SK-N-SH treated with all-trans-retinoic acid at 6 μM for 48 hours (cell line): ENCODE data around the gene LRBA.

Source experiments
- ATAC-seq: fragments of 200-7000 bp; cut with Tn5 transposase; 3 replicates; pipeline ENCODE4 v1.9.1; 2020; ENCODE audit warnings: mild to moderate bottlenecking, moderate library complexity
- ARNTL ChIP-seq: fragments of 450-650 bp; formaldehyde crosslinking; IDR thresholded peaks from 2 replicates; pipeline ENCODE4 v1.5.0; 2020; ENCODE audit warnings: low read depth, mild to moderate bottlenecking, moderate library complexity, borderline replicate concordance
- BACH2 ChIP-seq: fragments of 250-450 bp; sonication (Bioruptor Pico); IDR thresholded peaks from 2 replicates; pipeline ENCODE4 v1.9.0; 2021; ENCODE audit warnings: mild to moderate bottlenecking, borderline replicate concordance
- CSDC2 ChIP-seq: fragments of 250-450 bp; sonication (Bioruptor Pico); IDR thresholded peaks from 2 replicates; pipeline ENCODE4 v1.5.0; 2020; ENCODE audit warnings: mild to moderate bottlenecking, moderate library complexity
- ESRRG ChIP-seq: fragments of 250-450 bp; sonication (Bioruptor Pico); IDR thresholded peaks from 2 replicates; pipeline ENCODE4 v1.6.1; 2021; ENCODE audit warnings: mild to moderate bottlenecking
- GLIS3 ChIP-seq: fragments of 250-450 bp; sonication (Bioruptor Pico); IDR thresholded peaks from 2 replicates; pipeline ENCODE4 v1.5.0; 2020; ENCODE audit warnings: mild to moderate bottlenecking, moderate library complexity
- ISL1 ChIP-seq: fragments of 250-450 bp; sonication (Bioruptor Pico); IDR thresholded peaks from 2 replicates; pipeline ENCODE4 v2.1.2; 2022; ENCODE audit warnings: mild to moderate bottlenecking, moderate library complexity
- OSR1 ChIP-seq: fragments of 250-450 bp; sonication (Bioruptor Pico); IDR thresholded peaks from 2 replicates; pipeline ENCODE4 v1.8.0; 2022; ENCODE audit warnings: moderate library complexity, mild to moderate bottlenecking, inconsistent platforms
- PPARA ChIP-seq: fragments of 250-450 bp; sonication (Bioruptor Pico); IDR thresholded peaks from 2 replicates; pipeline ENCODE4 v1.5.0; 2020; ENCODE audit warnings: mild to moderate bottlenecking, borderline replicate concordance
- RARB ChIP-seq: fragments of 250-450 bp; sonication (Bioruptor Pico); IDR thresholded peaks from 2 replicates; pipeline ENCODE4 v1.8.0; 2021; ENCODE audit warnings: mild to moderate bottlenecking, moderate library complexity
- SNAI2 ChIP-seq: fragments of 250-450 bp; sonication (Bioruptor Pico); IDR thresholded peaks from 2 replicates; pipeline ENCODE4 v1.5.0; 2020; ENCODE audit warnings: mild to moderate bottlenecking, moderate library complexity
- TCF4 ChIP-seq: fragments of 250-450 bp; sonication (Bioruptor Pico); IDR thresholded peaks from 2 replicates; pipeline ENCODE4 v1.8.0; 2021; ENCODE audit warnings: mild to moderate bottlenecking, moderate library complexity, borderline replicate concordance
- TOX ChIP-seq: fragments of 250-450 bp; sonication (Bioruptor Pico); IDR thresholded peaks from 2 replicates; pipeline ENCODE4 v1.8.0; 2021; ENCODE audit warnings: mild to moderate bottlenecking, moderate library complexity, borderline replicate concordance
- ZC3H10 ChIP-seq: fragments of 250-450 bp; sonication (Bioruptor Pico); IDR thresholded peaks from 2 replicates; pipeline ENCODE4 v1.5.1; 2021; ENCODE audit warnings: mild to moderate bottlenecking, moderate library complexity
- ZFP3 ChIP-seq: fragments of 250-450 bp; sonication (Bioruptor Pico); IDR thresholded peaks from 2 replicates; pipeline ENCODE4 v1.5.0; 2020; ENCODE audit warnings: mild to moderate bottlenecking, moderate library complexity
- ZFP30 ChIP-seq: fragments of 450-650 bp; formaldehyde crosslinking; IDR thresholded peaks from 2 replicates; pipeline ENCODE4 v1.5.0; 2022; ENCODE audit warnings: mild to moderate bottlenecking, moderate library complexity
- ZNF565 ChIP-seq: fragments of 450-650 bp; formaldehyde crosslinking; conservative IDR thresholded peaks from 2 replicates; pipeline ENCODE4 v1.5.0; 2020; ENCODE audit warnings: low read depth, mild to moderate bottlenecking, moderate library complexity
- ZNF70 ChIP-seq: fragments of 450-650 bp; formaldehyde crosslinking; IDR thresholded peaks from 2 replicates; pipeline ENCODE4 v1.5.0; 2020; ENCODE audit warnings: mild to moderate bottlenecking, moderate library complexity
- ZNF8 ChIP-seq: fragments of 450-650 bp; formaldehyde crosslinking; IDR thresholded peaks from 2 replicates; pipeline ENCODE4 v1.5.0; 2020; ENCODE audit warnings: mild to moderate bottlenecking, moderate library complexity
- TF ChIP-seq, protein P1 (sequence below): fragments of 250-450 bp; sonication (Bioruptor Pico); IDR thresholded peaks from 2 replicates; pipeline ENCODE4 v1.5.1; 2021; ENCODE audit warnings: mild to moderate bottlenecking, moderate library complexity
- TF ChIP-seq, protein P2 (sequence below): fragments of 250-450 bp; sonication (Bioruptor Pico); IDR thresholded peaks from 2 replicates; pipeline ENCODE4 v1.5.1; 2020; ENCODE audit warnings: low read depth, mild to moderate bottlenecking, moderate library complexity
- TF ChIP-seq, protein P3 (sequence below): fragments of 250-450 bp; sonication (Bioruptor Pico); IDR thresholded peaks from 2 replicates; pipeline ENCODE4 v1.5.0; 2020; ENCODE audit warnings: mild to moderate bottlenecking, moderate library complexity
- TF ChIP-seq, protein P4 (sequence below): fragments of 250-450 bp; sonication (Bioruptor Pico); IDR thresholded peaks from 2 replicates; pipeline ENCODE4 v1.8.0; 2021; ENCODE audit warnings: low read depth, mild to moderate bottlenecking, moderate library complexity, borderline replicate concordance
- TF ChIP-seq, protein P5 (sequence below): fragments of 250-450 bp; sonication (Bioruptor Pico); IDR thresholded peaks from 2 replicates; pipeline ENCODE4 v1.8.0; 2020; ENCODE audit warnings: mild to moderate bottlenecking, moderate library complexity, borderline replicate concordance

The LRBA gene

DNA sequence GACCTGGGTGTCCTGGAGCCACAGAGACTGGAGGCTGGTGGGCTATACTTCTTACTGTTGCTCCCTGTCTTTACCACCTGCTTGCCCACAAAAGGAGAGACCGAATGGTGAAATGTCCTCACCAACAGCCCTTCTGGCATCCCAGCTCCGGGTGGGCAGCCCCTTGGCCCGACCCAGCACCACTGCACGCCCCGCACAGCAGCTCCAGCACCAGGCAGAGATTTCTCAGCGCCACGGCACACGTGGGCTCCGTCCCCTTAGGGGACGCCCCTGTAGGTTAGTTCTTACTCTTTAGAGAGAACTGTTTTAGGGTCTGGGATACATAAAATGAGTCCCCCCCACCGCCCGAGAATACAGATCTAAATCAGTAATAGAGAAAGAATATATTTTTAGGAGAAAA lies 591.6 kb downstream of the LRBA start (continued):
- TF ChIP-seq, protein P1, sequence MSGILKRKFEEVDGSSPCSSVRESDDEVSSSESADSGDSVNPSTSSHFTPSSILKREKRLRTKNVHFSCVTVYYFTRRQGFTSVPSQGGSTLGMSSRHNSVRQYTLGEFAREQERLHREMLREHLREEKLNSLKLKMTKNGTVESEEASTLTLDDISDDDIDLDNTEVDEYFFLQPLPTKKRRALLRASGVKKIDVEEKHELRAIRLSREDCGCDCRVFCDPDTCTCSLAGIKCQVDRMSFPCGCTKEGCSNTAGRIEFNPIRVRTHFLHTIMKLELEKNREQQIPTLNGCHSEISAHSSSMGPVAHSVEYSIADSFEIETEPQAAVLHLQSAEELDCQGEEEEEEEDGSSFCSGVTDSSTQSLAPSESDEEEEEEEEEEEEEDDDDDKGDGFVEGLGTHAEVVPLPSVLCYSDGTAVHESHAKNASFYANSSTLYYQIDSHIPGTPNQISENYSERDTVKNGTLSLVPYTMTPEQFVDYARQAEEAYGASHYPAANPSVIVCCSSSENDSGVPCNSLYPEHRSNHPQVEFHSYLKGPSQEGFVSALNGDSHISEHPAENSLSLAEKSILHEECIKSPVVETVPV: no peak
- TF ChIP-seq ZFP30: no peak
- TF ChIP-seq ZFP3 (CRISPR knock-in tag): no peak
- no peak for TF ChIP-seq ZNF8 (CRISPR knock-in tag)
- no peak for TF ChIP-seq GLIS3 (CRISPR knock-in tag)
- TF ChIP-seq, protein P2, sequence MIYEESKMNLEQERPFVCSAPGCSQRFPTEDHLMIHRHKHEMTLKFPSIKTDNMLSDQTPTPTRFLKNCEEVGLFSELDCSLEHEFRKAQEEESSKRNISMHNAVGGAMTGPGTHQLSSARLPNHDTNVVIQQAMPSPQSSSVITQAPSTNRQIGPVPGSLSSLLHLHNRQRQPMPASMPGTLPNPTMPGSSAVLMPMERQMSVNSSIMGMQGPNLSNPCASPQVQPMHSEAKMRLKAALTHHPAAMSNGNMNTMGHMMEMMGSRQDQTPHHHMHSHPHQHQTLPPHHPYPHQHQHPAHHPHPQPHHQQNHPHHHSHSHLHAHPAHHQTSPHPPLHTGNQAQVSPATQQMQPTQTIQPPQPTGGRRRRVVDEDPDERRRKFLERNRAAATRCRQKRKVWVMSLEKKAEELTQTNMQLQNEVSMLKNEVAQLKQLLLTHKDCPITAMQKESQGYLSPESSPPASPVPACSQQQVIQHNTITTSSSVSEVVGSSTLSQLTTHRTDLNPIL (CRISPR knock-in tag): no peak
- TF ChIP-seq ESRRG: no peak
- TF ChIP-seq CSDC2 (CRISPR knock-in tag): no peak
- TF ChIP-seq ARNTL: no peak
- no peak for TF ChIP-seq ZNF70 (CRISPR knock-in tag)
- no peak for TF ChIP-seq TOX (CRISPR knock-in tag)

DNA sequence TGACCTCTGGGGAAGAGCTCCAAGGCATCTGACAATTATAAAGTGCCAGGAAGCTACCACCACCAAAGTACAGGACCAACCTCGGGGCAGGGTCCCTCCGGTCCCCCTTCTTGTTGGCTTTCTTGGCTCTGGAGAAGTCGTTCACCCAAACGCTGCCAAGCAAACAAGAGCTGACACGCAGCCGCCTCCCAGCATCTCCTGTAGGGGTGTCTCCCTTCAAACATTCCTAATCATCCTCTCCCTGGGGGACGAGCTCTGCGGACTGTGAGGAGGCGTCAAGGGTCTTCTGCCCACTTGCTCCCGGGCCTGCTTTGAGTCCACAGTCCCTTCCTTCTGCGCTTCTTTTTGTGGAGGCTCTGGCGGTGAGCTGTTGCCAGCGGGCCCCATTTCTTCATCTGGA lies 592.0 kb downstream of the LRBA start:
- TF ChIP-seq ZFP30: no peak
- no peak for TF ChIP-seq BACH2 (CRISPR knock-in tag)
- TF ChIP-seq ZNF8 (CRISPR knock-in tag): no peak
- no peak for TF ChIP-seq GLIS3 (CRISPR knock-in tag)
- TF ChIP-seq TOX (CRISPR knock-in tag): no peak
- no peak for TF ChIP-seq ESRRG
- TF ChIP-seq ZC3H10: no peak
- TF ChIP-seq, protein P3, sequence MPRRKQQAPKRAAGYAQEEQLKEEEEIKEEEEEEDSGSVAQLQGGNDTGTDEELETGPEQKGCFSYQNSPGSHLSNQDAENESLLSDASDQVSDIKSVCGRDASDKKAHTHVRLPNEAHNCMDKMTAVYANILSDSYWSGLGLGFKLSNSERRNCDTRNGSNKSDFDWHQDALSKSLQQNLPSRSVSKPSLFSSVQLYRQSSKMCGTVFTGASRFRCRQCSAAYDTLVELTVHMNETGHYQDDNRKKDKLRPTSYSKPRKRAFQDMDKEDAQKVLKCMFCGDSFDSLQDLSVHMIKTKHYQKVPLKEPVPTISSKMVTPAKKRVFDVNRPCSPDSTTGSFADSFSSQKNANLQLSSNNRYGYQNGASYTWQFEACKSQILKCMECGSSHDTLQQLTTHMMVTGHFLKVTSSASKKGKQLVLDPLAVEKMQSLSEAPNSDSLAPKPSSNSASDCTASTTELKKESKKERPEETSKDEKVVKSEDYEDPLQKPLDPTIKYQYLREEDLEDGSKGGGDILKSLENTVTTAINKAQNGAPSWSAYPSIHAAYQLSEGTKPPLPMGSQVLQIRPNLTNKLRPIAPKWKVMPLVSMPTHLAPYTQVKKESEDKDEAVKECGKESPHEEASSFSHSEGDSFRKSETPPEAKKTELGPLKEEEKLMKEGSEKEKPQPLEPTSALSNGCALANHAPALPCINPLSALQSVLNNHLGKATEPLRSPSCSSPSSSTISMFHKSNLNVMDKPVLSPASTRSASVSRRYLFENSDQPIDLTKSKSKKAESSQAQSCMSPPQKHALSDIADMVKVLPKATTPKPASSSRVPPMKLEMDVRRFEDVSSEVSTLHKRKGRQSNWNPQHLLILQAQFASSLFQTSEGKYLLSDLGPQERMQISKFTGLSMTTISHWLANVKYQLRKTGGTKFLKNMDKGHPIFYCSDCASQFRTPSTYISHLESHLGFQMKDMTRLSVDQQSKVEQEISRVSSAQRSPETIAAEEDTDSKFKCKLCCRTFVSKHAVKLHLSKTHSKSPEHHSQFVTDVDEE (CRISPR knock-in tag): no peak
- TF ChIP-seq, protein P4, sequence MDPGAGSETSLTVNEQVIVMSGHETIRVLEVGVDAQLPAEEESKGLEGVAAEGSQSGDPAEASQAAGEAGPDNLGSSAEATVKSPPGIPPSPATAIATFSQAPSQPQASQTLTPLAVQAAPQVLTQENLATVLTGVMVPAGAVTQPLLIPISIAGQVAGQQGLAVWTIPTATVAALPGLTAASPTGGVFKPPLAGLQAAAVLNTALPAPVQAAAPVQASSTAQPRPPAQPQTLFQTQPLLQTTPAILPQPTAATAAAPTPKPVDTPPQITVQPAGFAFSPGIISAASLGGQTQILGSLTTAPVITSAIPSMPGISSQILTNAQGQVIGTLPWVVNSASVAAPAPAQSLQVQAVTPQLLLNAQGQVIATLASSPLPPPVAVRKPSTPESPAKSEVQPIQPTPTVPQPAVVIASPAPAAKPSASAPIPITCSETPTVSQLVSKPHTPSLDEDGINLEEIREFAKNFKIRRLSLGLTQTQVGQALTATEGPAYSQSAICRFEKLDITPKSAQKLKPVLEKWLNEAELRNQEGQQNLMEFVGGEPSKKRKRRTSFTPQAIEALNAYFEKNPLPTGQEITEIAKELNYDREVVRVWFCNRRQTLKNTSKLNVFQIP (CRISPR knock-in tag): no peak
- TF ChIP-seq ISL1 (CRISPR knock-in tag): no peak
- TF ChIP-seq ZNF565 (CRISPR knock-in tag): no peak
- no peak for TF ChIP-seq PPARA (CRISPR knock-in tag)
- TF ChIP-seq, protein P5, sequence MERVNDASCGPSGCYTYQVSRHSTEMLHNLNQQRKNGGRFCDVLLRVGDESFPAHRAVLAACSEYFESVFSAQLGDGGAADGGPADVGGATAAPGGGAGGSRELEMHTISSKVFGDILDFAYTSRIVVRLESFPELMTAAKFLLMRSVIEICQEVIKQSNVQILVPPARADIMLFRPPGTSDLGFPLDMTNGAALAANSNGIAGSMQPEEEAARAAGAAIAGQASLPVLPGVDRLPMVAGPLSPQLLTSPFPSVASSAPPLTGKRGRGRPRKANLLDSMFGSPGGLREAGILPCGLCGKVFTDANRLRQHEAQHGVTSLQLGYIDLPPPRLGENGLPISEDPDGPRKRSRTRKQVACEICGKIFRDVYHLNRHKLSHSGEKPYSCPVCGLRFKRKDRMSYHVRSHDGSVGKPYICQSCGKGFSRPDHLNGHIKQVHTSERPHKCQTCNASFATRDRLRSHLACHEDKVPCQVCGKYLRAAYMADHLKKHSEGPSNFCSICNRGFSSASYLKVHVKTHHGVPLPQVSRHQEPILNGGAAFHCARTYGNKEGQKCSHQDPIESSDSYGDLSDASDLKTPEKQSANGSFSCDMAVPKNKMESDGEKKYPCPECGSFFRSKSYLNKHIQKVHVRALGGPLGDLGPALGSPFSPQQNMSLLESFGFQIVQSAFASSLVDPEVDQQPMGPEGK (CRISPR knock-in tag): no peak
- TF ChIP-seq RARB (CRISPR knock-in tag): no peak
- TF ChIP-seq SNAI2 (CRISPR knock-in tag): no peak
- no peak for TF ChIP-seq ZNF70 (CRISPR knock-in tag)
- TF ChIP-seq TCF4 (CRISPR knock-in tag): no peak
- no peak for TF ChIP-seq OSR1 (CRISPR knock-in tag)
- no peak for TF ChIP-seq CSDC2 (CRISPR knock-in tag)
- no peak for ATAC-seq

DNA sequence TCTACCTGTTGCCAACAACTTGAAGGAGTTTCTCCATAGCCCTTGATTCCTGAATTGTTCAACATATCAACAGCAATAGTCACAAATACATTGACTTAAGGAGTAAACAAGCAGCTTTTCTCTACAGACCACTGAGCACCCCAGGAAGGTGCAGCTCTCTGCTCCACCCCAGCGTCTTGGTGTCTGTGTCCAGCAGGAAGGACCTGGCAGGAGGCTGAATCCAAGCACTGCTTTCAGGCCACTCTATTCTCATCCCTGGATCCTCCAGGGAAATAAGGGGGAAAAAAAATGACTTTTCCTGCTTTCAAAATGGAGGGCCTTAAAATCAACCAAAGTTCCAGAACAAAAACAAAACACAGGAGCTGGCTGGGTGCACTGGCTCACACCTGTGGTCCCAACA lies 593.5 kb downstream of the LRBA start:
- no peak for ATAC-seq

More for the DNA sequence above, 593.5 kb downstream of the LRBA start:
- TF ChIP-seq ZC3H10: no peak
